Measurements from ENCODE around the gene RDH11. TPM values are rescaled to one million over a fixed set of nuclear protein-coding genes. Genes with fewer than 3 reads are reported as not detected.
"Not testable (repeated sequence)": the region's sequence is repeated elsewhere in the genome, so short reads cannot be mapped to it uniquely, and the experiment has no call there.

Gene RDH11
- total RNA-seq, 1 donor from 2014 or later: 63.2 TPM

- DNase-seq (ENCODE audit: low spot score): no peak
- Mint-ChIP-seq H3K36me3 (ENCODE audit: low read depth) (no peaks in the 10 kb centered on the region), H3K9me3 (no peaks in the 10 kb centered on the region), H3K27me3 (ENCODE audit: insufficient read depth) (peaks cover 22% of the 10 kb centered on the region), H3K4me1 (ENCODE audit: low read depth) (no peaks in the 10 kb centered on the region), H3K4me3 (no peak overlapping the region), H3K27ac (no peak overlapping the region)
- intact Hi-C loops (cut with micrococcal nuclease): no loop called here
These were observed 26.3 kb upstream of the RDH11 start for GRCh38 chr14:67721875-67722274.

- Mint-ChIP-seq H3K36me3 (ENCODE audit: low read depth) (no peaks in the 10 kb centered on the region), H3K4me3 (no peak overlapping the region), H3K27ac (no peak overlapping the region), H3K4me1 (ENCODE audit: low read depth) (no peaks in the 10 kb centered on the region), H3K27me3 (ENCODE audit: insufficient read depth) (peaks cover 22% of the 10 kb centered on the region), H3K9me3 (no peaks in the 10 kb centered on the region)
- no peak for DNase-seq (ENCODE audit: low spot score)
- intact Hi-C loops (cut with micrococcal nuclease): no loop called here
These were observed 24.3 kb upstream of the RDH11 start for GRCh38 chr14:67719866-67720265.

- DNase-seq (ENCODE audit: low spot score); intact Hi-C loops (cut with micrococcal nuclease); H3K27ac Mint-ChIP-seq; H3K4me3 Mint-ChIP-seq; H3K36me3 Mint-ChIP-seq (ENCODE audit: low read depth); H3K4me1 Mint-ChIP-seq (ENCODE audit: low read depth); H3K9me3 Mint-ChIP-seq: not testable (repeated sequence)
- peaks cover 20% of the 10 kb centered on the region for H3K27me3 Mint-ChIP-seq (ENCODE audit: insufficient read depth)
These were observed 23.8 kb upstream of the RDH11 start for GRCh38 chr14:67719385-67719784.

- intact Hi-C loops (cut with micrococcal nuclease): no loop called here
- peaks cover 19% of the 10 kb centered on the region for H3K27me3 Mint-ChIP-seq (ENCODE audit: insufficient read depth)
- no peak for DNase-seq (ENCODE audit: low spot score)
- no peak overlapping the region for H3K27ac Mint-ChIP-seq
- no peak overlapping the region for H3K4me3 Mint-ChIP-seq
- no peaks in the 10 kb centered on the region for H3K36me3 Mint-ChIP-seq (ENCODE audit: low read depth)
- no peaks in the 10 kb centered on the region for H3K4me1 Mint-ChIP-seq (ENCODE audit: low read depth)
- no peaks in the 10 kb centered on the region for H3K9me3 Mint-ChIP-seq
These were observed 22.7 kb upstream of the RDH11 start for GRCh38 chr14:67718265-67718664.

- Mint-ChIP-seq H3K36me3 (ENCODE audit: low read depth) (no peaks in the 10 kb centered on the region), H3K9me3 (no peaks in the 10 kb centered on the region), H3K27ac (no peak overlapping the region), H3K4me1 (ENCODE audit: low read depth) (no peaks in the 10 kb centered on the region), H3K27me3 (ENCODE audit: insufficient read depth) (peaks cover 9% of the 10 kb centered on the region), H3K4me3 (no peak overlapping the region)
- no peak for DNase-seq (ENCODE audit: low spot score)
- intact Hi-C loops (cut with micrococcal nuclease): no loop called here
These were observed 21.5 kb upstream of the RDH11 start for GRCh38 chr14:67717048-67717447.

GRCh38 chr14:67710209-67710608 lies 14.6 kb upstream of the RDH11 start:
- intact Hi-C loops (cut with micrococcal nuclease): no loop called here
- no peaks in the 10 kb centered on the region for H3K4me1 Mint-ChIP-seq (ENCODE audit: low read depth)
- peaks cover 2% of the 10 kb centered on the region for H3K27me3 Mint-ChIP-seq (ENCODE audit: insufficient read depth)
- H3K36me3 Mint-ChIP-seq (ENCODE audit: low read depth): no peaks in the 10 kb centered on the region
- no peak overlapping the region for H3K4me3 Mint-ChIP-seq
- H3K27ac Mint-ChIP-seq: no peak overlapping the region
- peaks cover 12% of the 10 kb centered on the region for H3K9me3 Mint-ChIP-seq
- no peak for DNase-seq (ENCODE audit: low spot score)

GRCh38 chr14:67709796-67710195 lies 14.2 kb upstream of the RDH11 start:
- H3K4me3 Mint-ChIP-seq: not testable (repeated sequence)

GRCh38 chr14:67709346-67709745 lies 13.8 kb upstream of the RDH11 start:
- DNase-seq (ENCODE audit: low spot score); intact Hi-C loops (cut with micrococcal nuclease); H3K36me3 Mint-ChIP-seq (ENCODE audit: low read depth); H3K4me3 Mint-ChIP-seq; H3K27ac Mint-ChIP-seq; H3K4me1 Mint-ChIP-seq (ENCODE audit: low read depth); H3K27me3 Mint-ChIP-seq (ENCODE audit: insufficient read depth): not testable (repeated sequence)
- peaks cover 12% of the 10 kb centered on the region for H3K9me3 Mint-ChIP-seq

More at GRCh38 chr14:67709796-67710195, 14.2 kb upstream of the RDH11 start:
- H3K27ac Mint-ChIP-seq; H3K27me3 Mint-ChIP-seq (ENCODE audit: insufficient read depth); DNase-seq (ENCODE audit: low spot score); H3K36me3 Mint-ChIP-seq (ENCODE audit: low read depth); intact Hi-C loops (cut with micrococcal nuclease); H3K4me1 Mint-ChIP-seq (ENCODE audit: low read depth): not testable (repeated sequence)
- peaks cover 12% of the 10 kb centered on the region for H3K9me3 Mint-ChIP-seq

- intact Hi-C loops (cut with micrococcal nuclease): loop anchor here (2.0 kb wide), 1 partner anchor 30 kb away; the partner anchor contains the start of gene VTI1B
- DNase-seq (ENCODE audit: low spot score): no peak
- no peak overlapping the region for H3K4me3 Mint-ChIP-seq
- H3K9me3 Mint-ChIP-seq: peaks cover 8% of the 10 kb centered on the region
- no peaks in the 10 kb centered on the region for H3K4me1 Mint-ChIP-seq (ENCODE audit: low read depth)
- H3K27ac Mint-ChIP-seq: no peak overlapping the region
- peaks cover 4% of the 10 kb centered on the region for H3K27me3 Mint-ChIP-seq (ENCODE audit: insufficient read depth)
- no peaks in the 10 kb centered on the region for H3K36me3 Mint-ChIP-seq (ENCODE audit: low read depth)
These were observed 9.6 kb upstream of the RDH11 start for GRCh38 chr14:67705211-67705610.

- Mint-ChIP-seq H3K27ac (no peak overlapping the region), H3K27me3 (ENCODE audit: insufficient read depth) (peaks cover 4% of the 10 kb centered on the region), H3K36me3 (ENCODE audit: low read depth) (no peaks in the 10 kb centered on the region), H3K4me3 (no peak overlapping the region), H3K9me3 (peaks cover 2% of the 10 kb centered on the region), H3K4me1 (ENCODE audit: low read depth) (no peaks in the 10 kb centered on the region)
- DNase-seq (ENCODE audit: low spot score): peak; percentile 12
- intact Hi-C loops (cut with micrococcal nuclease): loop anchor here (1.0 to 2.0 kb wide), 7 partner anchors 9 to 277 kb away; partner anchors contain the start of genes RDH11 and VTI1B
These were observed 9.0 kb upstream of the RDH11 start for GRCh38 chr14:67704484-67705089.

- intact Hi-C loops (cut with micrococcal nuclease): loop anchor here (1.0 to 2.0 kb wide), 7 partner anchors 9 to 277 kb away; partner anchors contain the start of genes RDH11 and VTI1B
- no peaks in the 10 kb centered on the region for H3K9me3 Mint-ChIP-seq
- H3K27me3 Mint-ChIP-seq (ENCODE audit: insufficient read depth): peaks cover 4% of the 10 kb centered on the region
- no peak for DNase-seq (ENCODE audit: low spot score)
- H3K27ac Mint-ChIP-seq: no peak overlapping the region
- no peak overlapping the region for H3K4me3 Mint-ChIP-seq
- no peaks in the 10 kb centered on the region for H3K4me1 Mint-ChIP-seq (ENCODE audit: low read depth)
- H3K36me3 Mint-ChIP-seq (ENCODE audit: low read depth): no peaks in the 10 kb centered on the region
These were observed 8.4 kb upstream of the RDH11 start for GRCh38 chr14:67703997-67704396.

GRCh38 chr14:67701492-67701891 lies 5.9 kb upstream of the RDH11 start, which contains the start of gene RDH12:
Gene RDH12 (plus strand): TSS chr14:67701886. CDS start chr14:67722643, 20,757 bp downstream.
- intact Hi-C loops (cut with micrococcal nuclease): not testable (repeated sequence)

GRCh38 chr14:67698179-67698578 lies 2.6 kb upstream of the RDH11 start:
- H3K27ac Mint-ChIP-seq: no peak overlapping the region
- H3K27me3 Mint-ChIP-seq (ENCODE audit: insufficient read depth): no peaks in the 10 kb centered on the region
- H3K4me1 Mint-ChIP-seq (ENCODE audit: low read depth): peaks cover 22% of the 10 kb centered on the region
- no peaks in the 10 kb centered on the region for H3K9me3 Mint-ChIP-seq
- intact Hi-C loops (cut with micrococcal nuclease): loop anchor here (5.0 kb wide), 2 partner anchors 326 to 1094 kb away; partner anchors contain the start of gene ZFP36L1
- no peak for DNase-seq (ENCODE audit: low spot score)
- H3K36me3 Mint-ChIP-seq (ENCODE audit: low read depth): peaks cover 2% of the 10 kb centered on the region
- no peak overlapping the region for H3K4me3 Mint-ChIP-seq

More at GRCh38 chr14:67701492-67701891, 5.9 kb upstream of the RDH11 start, which contains the start of gene RDH12:
- not testable (repeated sequence) for H3K27me3 Mint-ChIP-seq (ENCODE audit: insufficient read depth); H3K9me3 Mint-ChIP-seq; H3K27ac Mint-ChIP-seq; H3K36me3 Mint-ChIP-seq (ENCODE audit: low read depth); H3K4me1 Mint-ChIP-seq (ENCODE audit: low read depth); DNase-seq (ENCODE audit: low spot score); H3K4me3 Mint-ChIP-seq
